Measurements from ENCODE around the gene CYP4F2. TPM values are rescaled to one million over a fixed set of nuclear protein-coding genes. Genes with fewer than 3 reads are reported as not detected.

Gene CYP4F2
- total and polyA plus RNA-seq, 2 donors (not counting 1 experiment from before 2014, with no cell fraction given): not detected

- no peak overlapping the region for H3K4me3 ChIP-seq (replicated peaks in 1 of 4; ENCODE audit: control extremely low read depth in 1 of 4, insufficient read depth in 1 of 4, low read depth in 3 of 4, low read length in 4 of 4)
Observed at GRCh38 chr19:15928321-15928720, 30.4 kb upstream of the CYP4F2 start.

GRCh38 chr19:15926484-15926883 lies 28.6 kb upstream of the CYP4F2 start:
- Histone ChIP-seq H3K27me3 (ENCODE audit: control insufficient read depth, insufficient read depth, low read length) (no peaks in the 10 kb centered on the region), H3K27ac (ENCODE audit: insufficient read depth, low read length) (no peak overlapping the region), H4K20me1 (ENCODE audit: control insufficient read depth, extremely low read depth, insufficient read depth, low read length) (no peaks in the 10 kb centered on the region), H3K4me3 (replicated peaks in 1 of 4; ENCODE audit: control extremely low read depth in 1 of 4, insufficient read depth in 1 of 4, low read depth in 3 of 4, low read length in 4 of 4) (no peak overlapping the region), H3K36me3 (ENCODE audit: control insufficient read depth, insufficient read depth, low read length) (no peaks in the 10 kb centered on the region), H2AFZ (ENCODE audit: low read length) (no peak overlapping the region), H3K4me2 (ENCODE audit: extremely low read depth, insufficient read depth, low read length) (no peak overlapping the region), H3K79me2 (ENCODE audit: control insufficient read depth, insufficient read depth, low read length) (no peaks in the 10 kb centered on the region), H3K9ac (ENCODE audit: insufficient read depth, low read length) (no peak overlapping the region), H3K9me3 (ENCODE audit: control insufficient read depth, insufficient read depth, low read depth, low read length) (no peaks in the 10 kb centered on the region), H3K4me1 (ENCODE audit: control insufficient read depth, extremely low read depth, insufficient read depth, low read length) (no peaks in the 10 kb centered on the region)
- DNase-seq (ENCODE audit: low read depth in 2 of 2): no peak
- TF ChIP-seq EZH2 (IDR thresholded peaks at IDR 0.05; ENCODE audit: low read length, missing control alignments): no peak
- no peak for TF ChIP-seq CTCF (conservative IDR thresholded peaks at IDR 0.05 in 1 of 2, IDR thresholded peaks at IDR 0.05 in 1 of 2; ENCODE audit: low read depth in 1 of 2, low read length in 2 of 2)

More at GRCh38 chr19:15928321-15928720, 30.4 kb upstream of the CYP4F2 start:
- no peaks in the 10 kb centered on the region for H4K20me1 ChIP-seq (ENCODE audit: control insufficient read depth, extremely low read depth, insufficient read depth, low read length)
- TF ChIP-seq EZH2 (IDR thresholded peaks at IDR 0.05; ENCODE audit: low read length, missing control alignments) (no peak), CTCF (conservative IDR thresholded peaks at IDR 0.05 in 1 of 2, IDR thresholded peaks at IDR 0.05 in 1 of 2; ENCODE audit: low read depth in 1 of 2, low read length in 2 of 2) (no peak)
- no peaks in the 10 kb centered on the region for H3K9me3 ChIP-seq (ENCODE audit: control insufficient read depth, insufficient read depth, low read depth, low read length)
- H3K4me2 ChIP-seq (ENCODE audit: extremely low read depth, insufficient read depth, low read length): no peak overlapping the region
- DNase-seq (ENCODE audit: low read depth in 2 of 2): no peak
- H3K27ac ChIP-seq (ENCODE audit: insufficient read depth, low read length): no peak overlapping the region
- no peaks in the 10 kb centered on the region for H3K79me2 ChIP-seq (ENCODE audit: control insufficient read depth, insufficient read depth, low read length)
- no peak overlapping the region for H2AFZ ChIP-seq (ENCODE audit: low read length)
- no peak overlapping the region for H3K9ac ChIP-seq (ENCODE audit: insufficient read depth, low read length)
- H3K4me1 ChIP-seq (ENCODE audit: control insufficient read depth, extremely low read depth, insufficient read depth, low read length): no peaks in the 10 kb centered on the region
- H3K36me3 ChIP-seq (ENCODE audit: control insufficient read depth, insufficient read depth, low read length): no peaks in the 10 kb centered on the region
- H3K27me3 ChIP-seq (ENCODE audit: control insufficient read depth, insufficient read depth, low read length): no peaks in the 10 kb centered on the region

- Histone ChIP-seq H3K27me3 (ENCODE audit: control insufficient read depth, insufficient read depth, low read length) (no peaks in the 10 kb centered on the region), H3K9me3 (ENCODE audit: control insufficient read depth, insufficient read depth, low read depth, low read length) (no peaks in the 10 kb centered on the region), H3K36me3 (ENCODE audit: control insufficient read depth, insufficient read depth, low read length) (no peaks in the 10 kb centered on the region), H3K79me2 (ENCODE audit: control insufficient read depth, insufficient read depth, low read length) (no peaks in the 10 kb centered on the region), H2AFZ (ENCODE audit: low read length) (no peak overlapping the region), H4K20me1 (ENCODE audit: control insufficient read depth, extremely low read depth, insufficient read depth, low read length) (no peaks in the 10 kb centered on the region), H3K4me3 (replicated peaks in 1 of 4; ENCODE audit: control extremely low read depth in 1 of 4, insufficient read depth in 1 of 4, low read depth in 3 of 4, low read length in 4 of 4) (no peak overlapping the region), H3K4me2 (ENCODE audit: extremely low read depth, insufficient read depth, low read length) (no peak overlapping the region), H3K9ac (ENCODE audit: insufficient read depth, low read length) (no peak overlapping the region), H3K4me1 (ENCODE audit: control insufficient read depth, extremely low read depth, insufficient read depth, low read length) (no peaks in the 10 kb centered on the region), H3K27ac (ENCODE audit: insufficient read depth, low read length) (no peak overlapping the region)
- no peak for DNase-seq (ENCODE audit: low read depth in 2 of 2)
- TF ChIP-seq EZH2 (IDR thresholded peaks at IDR 0.05; ENCODE audit: low read length, missing control alignments): no peak
- no peak for TF ChIP-seq CTCF (conservative IDR thresholded peaks at IDR 0.05 in 1 of 2, IDR thresholded peaks at IDR 0.05 in 1 of 2; ENCODE audit: low read depth in 1 of 2, low read length in 2 of 2)
Observed at GRCh38 chr19:15923702-15924101, 25.8 kb upstream of the CYP4F2 start.
